Psoas muscle (tissue), 8 donors: ENCODE measurements around the gene TMEM218. TPM values are rescaled to one million over a fixed set of nuclear protein-coding genes. Genes with fewer than 3 reads are reported as not detected.

ENCODE experiments used
- ATAC-seq, 4 donors: fragments of 200-7000 bp; cut with Tn5 transposase; one replicate each; pipeline ENCODE4 v1.9.1; 2020; ENCODE audit warnings: moderate library complexity in 3 of 4, mild to moderate bottlenecking in 2 of 4
- DNase-seq, 2 donors: peaks; one replicate each; pipeline ENCODE4 v3.0.0-alpha.2; 2020
- H3K27ac ChIP-seq: fragments of 200-600 bp; one replicate; pipeline ENCODE4 v1.8.0; 2022
- H3K27me3 ChIP-seq, 3 donors: fragments of 200-600 bp in 1 of 3; one replicate each; pipeline versions ENCODE4 v1.6.1 to v1.8.0; 2013 to 2022; ENCODE audit warnings: low read length in 2 of 3, mild to moderate bottlenecking in 2 of 3, moderate library complexity in 1 of 3; ENCODE audit not compliant: insufficient read depth in 3 of 3
- H3K36me3 ChIP-seq, 2 donors: fragments of 200-600 bp in 1 of 2; one replicate each; pipeline versions ENCODE4 v1.6.1 to v1.8.0; 2013 to 2022; ENCODE audit warnings: low read depth in 1 of 2, mild to moderate bottlenecking in 1 of 2, moderate library complexity in 1 of 2; ENCODE audit not compliant: insufficient read depth in 1 of 2
- H3K4me1 ChIP-seq: fragments of 200-600 bp; one replicate; pipeline ENCODE4 v1.8.0; 2022
- H3K4me3 ChIP-seq: fragments of 200-600 bp; one replicate; pipeline ENCODE4 v1.8.0; 2022; ENCODE audit warnings: mild to moderate bottlenecking
- H3K9me3 ChIP-seq: fragments of 200-600 bp; one replicate; pipeline ENCODE4 v1.8.0; 2022
- CTCF ChIP-seq: fragments of 200-600 bp; IDR thresholded peaks from one replicate; pipeline ENCODE4 v1.8.0; 2022; ENCODE audit warnings: antibody characterized with exemption
- WGBS, 3 donors: extraction: QIAGEN DNeasy Blood & Tissue Kit; methylation state at CpG; one replicate each; pipeline versions ENCODE4 v1.1.6 to v1.1.7; 2013; 5-methylcytosine and 5-hydroxymethylcytosine counted together
- intact Hi-C, 2 donors: fragments of 100-400 bp; cut with DNase I; formaldehyde crosslinking; loops; one replicate each; pipeline versions ENCODE4 v1.11.0 to v1.14.2; 2022
- polyA plus RNA-seq, 3 donors: library from polyadenylated mRNA; stranded (reverse); fragments of 200-250 nt; gene quantifications; one replicate each; pipeline ENCODE4 v1.2.3, GENCODE V29; 2013
- total RNA-seq, 4 donors: library from RNA; stranded (reverse); fragmentation: NEBNext Ultra II Directional in 2 of 4; extraction: Animal tissue kit (Norgen Biotek cat#: 25700) in 2 of 4; gene quantifications; one replicate each; pipeline versions ENCODE4 v1.2.1 to v1.2.4, GENCODE V29; 2021 to 2023
- donor health status: healthy with polysubstance abuse.
- donor health status: DM: no; HTN: no; CAD: no; lungs with moderate emphysema.
- donor health status: Bipolar disorder and iron deficiency.
- donor health status: healthy.
- donor health status: DM: yes; HTN: yes; CAD: no.
- donor health status: DM: no; HTN: no; CAD: no.
- donor health status: DM: no; HTN: no; CAD: no.
- donor health status: DM: yes; HTN: yes; CAD: no.

TMEM218 gene
- total and polyA plus RNA-seq, 7 donors = 4.9 to 30.3 (median 12.1) TPM

- H3K27me3 ChIP-seq = no peaks in the 10 kb centered on the region
- no peak overlapping the region for H3K4me3 ChIP-seq
- TF ChIP-seq CTCF = no peak
- no peaks in the 10 kb centered on the region for H3K9me3 ChIP-seq
- H3K36me3 ChIP-seq = peaks cover 2 to 74% of the 10 kb centered on the region in 2 donors
- no peaks in the 10 kb centered on the region for H3K4me1 ChIP-seq
- DNase-seq (no peak), ATAC-seq (no peak)
- H3K27ac ChIP-seq = no peak overlapping the region
- 83 to 86% (median 84%) methylated on average over 2 of the region's 2 CpGs for WGBS, 3 donors
- intact Hi-C loops = no loop called here
These were observed 11.3 kb downstream of the TMEM218 start for GRCh38 chr11:125100136-125100535.

- Histone ChIP-seq H3K4me1 (peaks cover 8% of the 10 kb centered on the region), H3K27me3 (no peaks in the 10 kb centered on the region), H3K36me3 (peaks cover 2 to 56% of the 10 kb centered on the region in 2 donors), H3K4me3 (no peak overlapping the region), H3K9me3 (no peaks in the 10 kb centered on the region), H3K27ac (no peak overlapping the region)
- ATAC-seq (no peak), DNase-seq (no peak)
- 84 to 92% (median 89%) methylated on average over 2 of the region's 2 CpGs for WGBS, 3 donors
- intact Hi-C loops = loop anchor here (5.0 kb wide), 2 partner anchors 48 to 333 kb away; no protein-coding TSS in a partner anchor
- no peak for TF ChIP-seq CTCF
These were observed 16.7 kb downstream of the TMEM218 start for GRCh38 chr11:125094731-125095130.

- DNase-seq (no peak), ATAC-seq (no peak)
- Histone ChIP-seq H3K27ac (no peak overlapping the region), H3K4me1 (peaks cover 8% of the 10 kb centered on the region), H3K36me3 (peaks cover 2 to 43% of the 10 kb centered on the region in 2 donors), H3K27me3 (no peaks in the 10 kb centered on the region), H3K9me3 (no peaks in the 10 kb centered on the region), H3K4me3 (no peak overlapping the region)
- TF ChIP-seq CTCF = no peak
- WGBS, 3 donors = 67 to 75% (median 74%) methylated on average over 4 of the region's 4 CpGs
- intact Hi-C loops = loop anchor here (5.0 kb wide), 2 partner anchors 49 to 334 kb away; no protein-coding TSS in a partner anchor
These were observed 17.9 kb downstream of the TMEM218 start for GRCh38 chr11:125093502-125093901.

- intact Hi-C loops = loop anchor here (5.0 kb wide), 2 partner anchors 50 to 335 kb away; no protein-coding TSS in a partner anchor
- no peak overlapping the region for H3K27ac ChIP-seq
- peaks cover 2 to 35% of the 10 kb centered on the region in 2 donors for H3K36me3 ChIP-seq
- no peaks in the 10 kb centered on the region for H3K27me3 ChIP-seq
- peaks cover 8% of the 10 kb centered on the region for H3K4me1 ChIP-seq
- TF ChIP-seq CTCF = no peak
- H3K9me3 ChIP-seq = no peaks in the 10 kb centered on the region
- no peak for DNase-seq
- WGBS, 3 donors = 85 to 94% (median 93%) methylated on average over 6 of the region's 6 CpGs
- no peak for ATAC-seq
- H3K4me3 ChIP-seq = no peak overlapping the region
These were observed 18.8 kb downstream of the TMEM218 start for GRCh38 chr11:125092669-125093068.
